Prostate gland (tissue), 2 donors: ENCODE results near the gene PDP2.

Source experiments
- CTCF ChIP-seq, 4 experiments: fragments of 200-600 bp in 2 of 4; fragments of 450-650 bp in 2 of 4; sonication (generic) in 2 of 4; IDR thresholded peaks; 1 replicate in 3 of 4; 2 replicates in 1 of 4; pipeline ENCODE4 v1.5.1; 2016 to 2019; ENCODE audit warnings: antibody characterized with exemption in 4 of 4, mild to moderate bottlenecking in 2 of 4, moderate library complexity in 2 of 4
- POLR2A ChIP-seq: fragments of 450-650 bp; IDR thresholded peaks from one replicate; pipeline ENCODE4 v1.6.1; 2016; ENCODE audit warnings: antibody characterized with exemption, mild to moderate bottlenecking

DNA sequence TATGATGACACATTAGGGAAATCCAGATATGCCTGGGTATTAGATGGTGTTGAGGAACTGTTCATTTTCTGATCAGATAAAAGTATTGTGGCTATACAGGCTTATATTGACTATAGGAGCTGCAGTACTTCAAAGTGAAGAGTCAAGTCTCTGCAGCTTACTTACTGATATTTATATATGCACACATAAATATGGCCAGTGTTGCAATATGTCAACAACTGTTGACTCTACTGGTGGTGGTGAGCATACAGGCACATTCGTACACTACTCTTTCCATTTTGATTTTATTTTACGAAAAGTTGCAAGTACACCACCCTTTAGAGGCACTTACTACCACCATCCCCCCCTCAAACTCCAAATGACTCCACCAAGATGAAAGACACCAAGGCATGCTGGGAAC lies 51.4 kb downstream of the PDP2 start:
- TF ChIP-seq CTCF (IDR thresholded peaks at IDR 0.05), result no peak
- no peak for TF ChIP-seq POLR2A
